Calu3 (cell line): ENCODE data around the gene ACACA. TPM values are rescaled to one million over a fixed set of nuclear protein-coding genes. Genes with fewer than 3 reads are reported as not detected.

Experiments used
- BruUV-seq: library from RNA; stranded (reverse); fragments of 400-500 nt; replicated peaks from 2 replicates; lab custom pipeline; 2021; lab: Mats Ljungman, UMichigan
- CTCF ChIA-PET: fragments of 300-600 bp; sonication (Branson Sonifier 250); formaldehyde crosslinking; loops from one replicate; lab custom pipeline; 2022; ENCODE audit warnings: antibody characterized with exemption; lab: Charles Lee
- DNase-seq: peaks from one replicate; pipeline ENCODE4 v3.0.0; 2022
- H3K27ac Mint-ChIP-seq: one replicate; pipeline ENCODE4 v1.8.0; 2022; ENCODE audit warnings: mixed read lengths; ENCODE audit not compliant: unreplicated experiment
- H3K27me3 Mint-ChIP-seq: one replicate; pipeline ENCODE4 v1.8.0; 2022; ENCODE audit warnings: mixed read lengths; ENCODE audit not compliant: unreplicated experiment
- H3K36me3 Mint-ChIP-seq: one replicate; pipeline ENCODE4 v1.8.0; 2022; ENCODE audit warnings: mild to moderate bottlenecking, moderate library complexity, mixed read lengths; ENCODE audit not compliant: insufficient read depth, unreplicated experiment
- H3K4me1 Mint-ChIP-seq: one replicate; pipeline ENCODE4 v1.8.0; 2022; ENCODE audit warnings: mild to moderate bottlenecking, low read depth, mixed read lengths; ENCODE audit not compliant: unreplicated experiment
- H3K4me3 Mint-ChIP-seq: one replicate; pipeline ENCODE4 v1.8.0; 2022; ENCODE audit warnings: mild to moderate bottlenecking, low read depth, moderate library complexity, mixed read lengths; ENCODE audit not compliant: unreplicated experiment
- H3K9me3 Mint-ChIP-seq: one replicate; pipeline ENCODE4 v1.8.0; 2022; ENCODE audit warnings: low read depth, mixed read lengths; ENCODE audit not compliant: unreplicated experiment
- CTCF ChIP-seq: fragments of 200-600 bp; IDR thresholded peaks from one replicate; pipeline ENCODE4 v1.8.0; 2022; ENCODE audit warnings: antibody characterized with exemption; ENCODE audit not compliant: unreplicated experiment
- intact Hi-C: fragments of 100-400 bp; cut with micrococcal nuclease; formaldehyde crosslinking; loops from one replicate; pipeline ENCODE4 v1.10.0; 2022; ENCODE audit not compliant: unreplicated experiment
- total RNA-seq: library from RNA; stranded (reverse); gene quantifications from 2 replicates; pipeline ENCODE4 v1.2.3, GENCODE V29; 2022

Gene ACACA
- total RNA-seq, 1 experiment from 2014 or later, result 392 TPM

GRCh38 chr17:37388266-37388665, 18.4 kb downstream of the ACACA start:
- no peak overlapping the region for H3K27ac Mint-ChIP-seq
- no peak for DNase-seq
- CTCF ChIA-PET, result interaction anchor here (0.5 to 15.6 kb wide), 3 partner anchors 13 to 232 kb away, joined by 3 to 300 read pairs (median 3); partner anchors contain the start of gene C17orf78

DNA sequence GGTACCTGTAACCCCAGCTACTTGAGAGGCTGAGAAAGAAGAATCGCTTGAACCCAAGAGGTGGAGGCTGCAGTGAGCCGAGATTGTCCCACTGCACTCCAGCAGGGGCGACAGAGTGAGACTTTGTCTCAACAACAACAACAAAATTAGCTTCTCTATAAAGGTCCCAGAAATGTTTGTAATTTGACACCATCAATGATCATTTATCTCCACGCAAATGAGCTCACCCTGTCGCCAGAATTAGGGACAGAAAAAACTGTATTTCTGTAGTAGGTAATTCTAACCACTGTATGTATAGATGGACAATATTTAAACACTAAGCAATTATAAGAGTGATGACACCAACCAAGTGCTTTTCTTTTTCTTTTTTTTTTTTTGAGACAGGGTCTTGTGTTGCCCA, 20.2 kb downstream of the ACACA start:
- H3K27ac Mint-ChIP-seq, result no peak overlapping the region
- no peaks in the 10 kb centered on the region for H3K27me3 Mint-ChIP-seq
- CTCF ChIA-PET, result interaction anchor here (0.6 to 15.6 kb wide), 4 partner anchors 11 to 34 kb away, joined by 3 to 300 read pairs (median 6); partner anchors contain the start of gene C17orf78
- no TSS peak for BruUV-seq
- H3K9me3 Mint-ChIP-seq, result no peaks in the 10 kb centered on the region
- peaks cover 6% of the 10 kb centered on the region for H3K4me1 Mint-ChIP-seq
- intact Hi-C loops, result no loop called here
- TF ChIP-seq CTCF, result no peak
- no peaks in the 10 kb centered on the region for H3K36me3 Mint-ChIP-seq
- DNase-seq, result no peak
- H3K4me3 Mint-ChIP-seq, result no peak overlapping the region

More at GRCh38 chr17:37388266-37388665, 18.4 kb downstream of the ACACA start:
- TF ChIP-seq CTCF, result no peak
- Mint-ChIP-seq H3K4me1 (peaks cover 20% of the 10 kb centered on the region), H3K4me3 (no peak overlapping the region), H3K27me3 (no peaks in the 10 kb centered on the region), H3K36me3 (no peaks in the 10 kb centered on the region), H3K9me3 (no peaks in the 10 kb centered on the region)
- intact Hi-C loops, result no loop called here
- no TSS peak for BruUV-seq

GRCh38 chr17:37385474-37385990, 21.1 kb downstream of the ACACA start:
- Mint-ChIP-seq H3K4me1 (no peaks in the 10 kb centered on the region), H3K27me3 (no peaks in the 10 kb centered on the region), H3K4me3 (no peak overlapping the region), H3K27ac (no peak overlapping the region), H3K9me3 (no peaks in the 10 kb centered on the region), H3K36me3 (no peaks in the 10 kb centered on the region)
- no peak for DNase-seq
- TF ChIP-seq CTCF, result no peak
- intact Hi-C loops, result no loop called here
- CTCF ChIA-PET, result interaction anchor here (0.6 to 15.6 kb wide), 3 partner anchors 9 to 34 kb away, joined by 4 to 300 read pairs (median 5); partner anchors contain the start of gene C17orf78
- no TSS peak for BruUV-seq

DNA sequence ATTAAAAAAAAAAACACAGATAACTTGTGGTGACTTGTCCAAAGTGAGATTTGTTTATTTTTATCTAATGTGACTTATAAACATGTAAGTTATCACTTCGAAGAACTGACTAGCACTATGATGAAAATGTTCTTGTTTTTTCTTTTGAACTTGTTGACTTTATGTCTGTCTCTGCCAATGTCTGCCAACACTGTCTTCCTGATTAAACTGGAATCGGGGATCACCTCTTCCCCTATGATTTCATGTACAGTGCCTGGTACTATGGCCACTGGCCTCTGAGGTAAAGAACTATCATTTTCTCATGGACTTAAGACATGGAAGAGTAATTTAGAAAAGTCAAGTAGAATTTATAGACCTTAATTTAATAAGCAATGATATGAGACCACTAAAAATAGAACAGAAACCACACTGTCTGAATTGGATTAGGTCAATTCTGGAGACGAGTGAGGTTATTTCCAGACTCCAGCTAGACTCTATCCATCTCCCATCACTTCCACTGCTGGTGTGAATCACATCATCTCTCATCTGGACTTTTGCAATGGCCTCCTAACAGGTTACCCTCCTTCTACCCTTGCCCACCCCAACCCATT, 22.0 kb downstream of the ACACA start:
- no TSS peak for BruUV-seq
- Mint-ChIP-seq H3K27me3 (no peaks in the 10 kb centered on the region), H3K27ac (no peak overlapping the region), H3K9me3 (no peaks in the 10 kb centered on the region), H3K4me1 (no peaks in the 10 kb centered on the region), H3K36me3 (no peaks in the 10 kb centered on the region), H3K4me3 (no peak overlapping the region)
- no peak for DNase-seq
- intact Hi-C loops, result no loop called here
- CTCF ChIA-PET, result interaction anchor here (1.1 to 15.6 kb wide), 2 partner anchors 9 to 10 kb away, joined by 5 to 300 read pairs; partner anchors contain the start of gene C17orf78
- no peak for TF ChIP-seq CTCF
